HL-60 (cell line): ENCODE results near the gene NR2E1.

Experiments
- DNase-seq, 2 experiments: peaks; one replicate each; pipeline ENCODE4 v3.0.0-alpha.2; 2010 to 2020; ENCODE audit warnings: low read depth in 1 of 2, low spot score in 1 of 2
- H3K27ac ChIP-seq: fragments of 250-450 bp; sonication (Bioruptor Pico); replicated peaks from 2 replicates; pipeline ENCODE4 v1.5.1; 2020; ENCODE audit warnings: mild to moderate bottlenecking, moderate library complexity
- H3K27me3 ChIP-seq: fragments of 250-450 bp; sonication (Bioruptor Pico); 2 replicates; pipeline ENCODE4 v1.5.1; 2021; ENCODE audit warnings: mild to moderate bottlenecking, moderate library complexity; ENCODE audit not compliant: insufficient read depth, poor library complexity, severe bottlenecking
- H3K4me3 ChIP-seq: replicated peaks from 2 replicates; pipeline ENCODE4 v1.5.1; 2011; ENCODE audit warnings: mild to moderate bottlenecking, control low read depth, low read length; ENCODE audit not compliant: insufficient read depth
- CTCF ChIP-seq: IDR thresholded peaks from one replicate; pipeline ENCODE4 v1.5.1; 2011; ENCODE audit warnings: low read length, control low read depth, inconsistent platforms; ENCODE audit not compliant: insufficient read depth
- GABPA ChIP-seq: IDR thresholded peaks from 2 replicates; pipeline ENCODE4 v1.6.1; 2012; ENCODE audit warnings: low read depth
- POLR2AphosphoS5 ChIP-seq: IDR thresholded peaks from 2 replicates; pipeline ENCODE4 v1.6.1; 2012; ENCODE audit warnings: low read depth
- REST ChIP-seq: IDR thresholded peaks from 2 replicates; pipeline ENCODE4 v1.6.1; 2012; ENCODE audit warnings: low read depth; ENCODE audit not compliant: insufficient replicate concordance
- SPI1 ChIP-seq: IDR thresholded peaks from 2 replicates; pipeline ENCODE4 v1.6.1; 2012; ENCODE audit warnings: low read depth, mild to moderate bottlenecking, borderline replicate concordance

Gene NR2E1

GRCh38 chr6:108175592-108176279 lies 9.9 kb downstream of the NR2E1 start:
- Histone ChIP-seq H3K4me3 (no peak overlapping the region), H3K27ac (no peak overlapping the region), H3K27me3 (peaks cover 56% of the 10 kb centered on the region)
- no peak for DNase-seq
- TF ChIP-seq POLR2AphosphoS5 (no peak), REST (peak; percentile 14)

GRCh38 chr6:108176281-108177089 lies 10.7 kb downstream of the NR2E1 start:
- DNase-seq = no peak
- TF ChIP-seq REST = peak; percentile 0
- TF ChIP-seq GABPA = no peak
- Histone ChIP-seq H3K4me3 (no peak overlapping the region), H3K27me3 (peaks cover 49% of the 10 kb centered on the region), H3K27ac (no peak overlapping the region)

- DNase-seq = no peak
- TF ChIP-seq GABPA (no peak), REST (no peak), CTCF (no peak), POLR2AphosphoS5 (no peak), SPI1 (no peak)
- Histone ChIP-seq H3K27me3 (peaks cover 33% of the 10 kb centered on the region), H3K4me3 (no peak overlapping the region), H3K27ac (no peak overlapping the region)
These were observed 13.9 kb downstream of the NR2E1 start for GRCh38 chr6:108179741-108180140.

- H3K4me3 ChIP-seq = no peak overlapping the region
- no peak for TF ChIP-seq REST
- no peak for TF ChIP-seq GABPA
- no peak for TF ChIP-seq CTCF
- TF ChIP-seq POLR2AphosphoS5 = no peak
- TF ChIP-seq SPI1 = no peak
- H3K27me3 ChIP-seq = peaks cover 27% of the 10 kb centered on the region
- no peak overlapping the region for H3K27ac ChIP-seq
- DNase-seq = no peak
These were observed 14.4 kb downstream of the NR2E1 start for GRCh38 chr6:108180266-108180665.
